Right renal cortex interstitium (tissue), 3 donors: Measurements from ENCODE around the gene IPCEF1. TPM values are rescaled to one million over a fixed set of nuclear protein-coding genes. Genes with fewer than 3 reads are reported as not detected.
A peak's percentile ranks its signal among the peaks of the same experiment; 100 is the strongest.
"Not testable (repeated sequence)": the region's sequence is repeated elsewhere in the genome, so short reads cannot be mapped to it uniquely, and the experiment has no call there.

Source experiments
- DNase-seq, 3 donors: peaks; one replicate each; pipeline ENCODE4 v3.0.0-alpha.2; 2013; ENCODE audit warnings: low read depth in 3 of 3, low spot score in 2 of 3
- polyA plus RNA-seq, 3 donors: library from polyadenylated mRNA; unstranded; fragments of 120-200 nt; gene quantifications; one replicate each; pipeline ENCODE4 v1.2.1, GENCODE V29; 2013; ENCODE audit not compliant: insufficient read length in 3 of 3

Gene IPCEF1
- polyA plus RNA-seq, 3 donors, result 5.6 to 8.3 (median 6.0) TPM

GRCh38 chr6:154341336-154341735 is 15.3 kb downstream of the IPCEF1 start:
- DNase-seq, result no peak

- no peak for DNase-seq
These were observed 19.1 kb downstream of the IPCEF1 start for GRCh38 chr6:154337406-154338005.

- DNase-seq, result not testable (repeated sequence)
These were observed 22.5 kb downstream of the IPCEF1 start for GRCh38 chr6:154334147-154334546.

- no peak for DNase-seq
These were observed 24.9 kb downstream of the IPCEF1 start for GRCh38 chr6:154331750-154332149.

GRCh38 chr6:154329350-154330170 is 27.0 kb downstream of the IPCEF1 start:
- DNase-seq, result no peak

GRCh38 chr6:154327313-154327712 is 29.3 kb downstream of the IPCEF1 start:
- not testable (repeated sequence) for DNase-seq

- DNase-seq, result no peak
These were observed 31.5 kb downstream of the IPCEF1 start for GRCh38 chr6:154325142-154325541.

- no peak for DNase-seq
These were observed 36.4 kb downstream of the IPCEF1 start for GRCh38 chr6:154320181-154320580.

GRCh38 chr6:154319231-154319858 is 37.3 kb downstream of the IPCEF1 start:
- DNase-seq, result peak; percentile 72 to 80 (median 73)

- DNase-seq, result no peak
These were observed 37.9 kb downstream of the IPCEF1 start for GRCh38 chr6:154318721-154319120.

GRCh38 chr6:154316131-154316530 is 40.5 kb downstream of the IPCEF1 start:
- no peak for DNase-seq

GRCh38 chr6:154314084-154314483 is 42.5 kb downstream of the IPCEF1 start:
- no peak for DNase-seq

GRCh38 chr6:154308986-154309385 is 47.6 kb downstream of the IPCEF1 start:
- DNase-seq, result no peak

- no peak for DNase-seq
These were observed 48.7 kb downstream of the IPCEF1 start for GRCh38 chr6:154307696-154308425.

- DNase-seq, result not testable (repeated sequence)
These were observed 49.5 kb downstream of the IPCEF1 start for GRCh38 chr6:154307147-154307546.

GRCh38 chr6:154306696-154307095 is 49.9 kb downstream of the IPCEF1 start:
- no peak for DNase-seq

GRCh38 chr6:154304191-154304590 is 52.4 kb downstream of the IPCEF1 start:
- no peak for DNase-seq

- DNase-seq, result not testable (repeated sequence)
These were observed 53.0 kb downstream of the IPCEF1 start for GRCh38 chr6:154303642-154304041.

GRCh38 chr6:154301839-154302752 is 54.5 kb downstream of the IPCEF1 start:
- no peak for DNase-seq

- no peak for DNase-seq
These were observed 55.4 kb downstream of the IPCEF1 start for GRCh38 chr6:154301086-154301625.
